Transverse colon (tissue), 3 donors: ENCODE results near the gene AHCY.

ENCODE experiments used
- EP300 ChIP-seq: sonication (generic); formaldehyde crosslinking; IDR thresholded peaks from one replicate; pipeline ENCODE4 v1.6.1; 2017; ENCODE audit warnings: antibody characterized with exemption, low read depth
- POLR2A ChIP-seq: fragments of 450-650 bp; IDR thresholded peaks from one replicate; pipeline ENCODE4 v1.6.1; 2016; ENCODE audit warnings: antibody characterized with exemption, mild to moderate bottlenecking, moderate library complexity
- TF ChIP-seq, protein P1 (sequence below), 5 experiments: fragments of 200-600 bp in 3 of 5; fragments of 450-650 bp in 2 of 5; sonication (generic) in 3 of 5; IDR thresholded peaks; 1 replicate in 2 of 5; 2 replicates in 3 of 5; pipeline ENCODE4 v1.5.1; 2016 to 2017; ENCODE audit warnings: antibody characterized with exemption in 5 of 5, inconsistent platforms in 3 of 5, mild to moderate bottlenecking in 2 of 5, moderate library complexity in 1 of 5

DNA sequence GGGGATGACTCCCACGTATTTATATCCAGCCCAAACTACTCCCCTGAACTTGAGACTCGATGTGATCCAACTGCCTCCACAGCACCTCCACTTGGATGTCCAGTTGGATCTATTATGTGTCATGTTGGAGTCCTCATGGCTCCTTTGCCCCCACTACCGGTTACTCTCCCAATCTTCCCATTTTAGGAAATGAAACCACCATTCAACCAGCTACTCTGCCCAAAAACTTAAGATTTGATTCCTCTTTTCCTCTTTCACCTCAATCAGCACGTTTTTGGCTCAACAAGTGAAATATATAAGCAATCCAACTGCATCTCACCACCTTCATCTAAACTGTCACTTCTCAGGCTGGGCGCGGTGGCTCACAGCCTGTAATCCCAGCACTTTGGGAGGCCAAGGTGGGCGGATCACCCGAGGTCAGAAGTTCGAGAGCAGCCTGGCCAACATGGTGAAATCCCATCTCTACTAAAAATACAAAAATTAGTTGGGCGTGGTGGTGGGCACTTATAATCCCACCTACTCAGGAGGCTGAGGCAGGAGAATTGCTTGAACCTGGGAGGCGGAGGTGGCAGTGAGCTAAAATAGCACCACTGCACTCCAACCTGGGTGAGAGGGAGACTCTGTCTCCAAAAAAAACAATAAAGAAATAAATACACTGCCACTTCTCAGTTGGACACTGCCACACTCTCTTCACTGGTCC, 3.4 kb downstream of the AHCY start:
- TF ChIP-seq, protein P1, sequence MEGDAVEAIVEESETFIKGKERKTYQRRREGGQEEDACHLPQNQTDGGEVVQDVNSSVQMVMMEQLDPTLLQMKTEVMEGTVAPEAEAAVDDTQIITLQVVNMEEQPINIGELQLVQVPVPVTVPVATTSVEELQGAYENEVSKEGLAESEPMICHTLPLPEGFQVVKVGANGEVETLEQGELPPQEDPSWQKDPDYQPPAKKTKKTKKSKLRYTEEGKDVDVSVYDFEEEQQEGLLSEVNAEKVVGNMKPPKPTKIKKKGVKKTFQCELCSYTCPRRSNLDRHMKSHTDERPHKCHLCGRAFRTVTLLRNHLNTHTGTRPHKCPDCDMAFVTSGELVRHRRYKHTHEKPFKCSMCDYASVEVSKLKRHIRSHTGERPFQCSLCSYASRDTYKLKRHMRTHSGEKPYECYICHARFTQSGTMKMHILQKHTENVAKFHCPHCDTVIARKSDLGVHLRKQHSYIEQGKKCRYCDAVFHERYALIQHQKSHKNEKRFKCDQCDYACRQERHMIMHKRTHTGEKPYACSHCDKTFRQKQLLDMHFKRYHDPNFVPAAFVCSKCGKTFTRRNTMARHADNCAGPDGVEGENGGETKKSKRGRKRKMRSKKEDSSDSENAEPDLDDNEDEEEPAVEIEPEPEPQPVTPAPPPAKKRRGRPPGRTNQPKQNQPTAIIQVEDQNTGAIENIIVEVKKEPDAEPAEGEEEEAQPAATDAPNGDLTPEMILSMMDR (IDR thresholded peaks at IDR 0.05) = no peak
- TF ChIP-seq POLR2A (no peak), EP300 (no peak)
